WTC11 (cell line): ENCODE measurements around the gene PRMT9. TPM values are rescaled to one million over a fixed set of nuclear protein-coding genes. Genes with fewer than 3 reads are reported as not detected.

Experiments used
- ATAC-seq: fragments of 200-7000 bp; cut with Tn5 transposase; 2 replicates; pipeline ENCODE4 v1.10.0; 2021; ENCODE audit warnings: mild to moderate bottlenecking, moderate library complexity
- Bru-seq: library from RNA; stranded (reverse); fragments of 400-500 nt; gene quantifications from one replicate; lab custom pipeline; 2021; lab: Mats Ljungman, UMichigan
- CTCF ChIA-PET: fragments of 300-600 bp; sonication (Branson Sonifier 250); formaldehyde crosslinking; loops from one replicate; lab custom pipeline; 2021; ENCODE audit warnings: antibody characterized with exemption; lab: Charles Lee
- POLR2A ChIA-PET: fragments of 350-600 bp; sonication (Branson Sonifier 250); formaldehyde crosslinking; loops from one replicate; lab custom pipeline; 2021; ENCODE audit warnings: antibody characterized with exemption; lab: Charles Lee
- DNase-seq: peaks from one replicate; pipeline ENCODE4 v3.0.0; 2021; ENCODE audit warnings: low spot score
- H3K27ac Mint-ChIP-seq: 2 replicates; pipeline ENCODE4 v1.8.0; 2021; ENCODE audit warnings: mixed read lengths
- H3K27me3 Mint-ChIP-seq: 2 replicates; pipeline ENCODE4 v1.8.0; 2021; ENCODE audit warnings: low read depth, mild to moderate bottlenecking, moderate library complexity, mixed read lengths
- H3K36me3 Mint-ChIP-seq: 2 replicates; pipeline ENCODE4 v1.8.0; 2021; ENCODE audit warnings: mixed read lengths
- H3K4me1 Mint-ChIP-seq: 2 replicates; pipeline ENCODE4 v1.8.0; 2022; ENCODE audit warnings: mixed read lengths
- H3K4me3 Mint-ChIP-seq: 2 replicates; pipeline ENCODE4 v1.8.0; 2021; ENCODE audit warnings: mild to moderate bottlenecking, moderate library complexity, mixed read lengths
- H3K9me3 Mint-ChIP-seq: 2 replicates; pipeline ENCODE4 v1.8.0; 2021; ENCODE audit warnings: mixed read lengths
- ATF2 ChIP-seq: sonication (generic); formaldehyde crosslinking; IDR thresholded peaks from 2 replicates; pipeline ENCODE4 v1.8.1; 2022; ENCODE audit warnings: low read depth, missing genetic modification reagents, borderline replicate concordance
- ATF3 ChIP-seq: sonication (generic); formaldehyde crosslinking; conservative IDR thresholded peaks from 2 replicates; pipeline ENCODE4 v1.8.1; 2022; ENCODE audit warnings: mild to moderate bottlenecking, missing genetic modification reagents
- CREM ChIP-seq: sonication (generic); formaldehyde crosslinking; IDR thresholded peaks from 2 replicates; pipeline ENCODE4 v1.8.1; 2022; ENCODE audit warnings: mild to moderate bottlenecking, missing genetic modification reagents, moderate library complexity
- E2F4 ChIP-seq: sonication (generic); formaldehyde crosslinking; IDR thresholded peaks from 2 replicates; pipeline ENCODE4 v1.8.1; 2022; ENCODE audit warnings: low read depth, mild to moderate bottlenecking, moderate library complexity, missing genetic modification reagents, borderline replicate concordance
- E2F5 ChIP-seq: sonication (generic); formaldehyde crosslinking; IDR thresholded peaks from 2 replicates; pipeline ENCODE4 v1.8.1; 2022; ENCODE audit warnings: mild to moderate bottlenecking, moderate library complexity, missing genetic modification reagents
- FOXK1 ChIP-seq: sonication (generic); formaldehyde crosslinking; IDR thresholded peaks from 2 replicates; pipeline ENCODE4 v1.8.0; 2022; ENCODE audit warnings: mild to moderate bottlenecking, moderate library complexity, missing genetic modification reagents
- FOXP1 ChIP-seq: sonication (generic); formaldehyde crosslinking; IDR thresholded peaks from 2 replicates; pipeline ENCODE4 v1.8.0; 2022; ENCODE audit warnings: missing genetic modification reagents, mild to moderate bottlenecking, moderate library complexity, borderline replicate concordance
- GRHL2 ChIP-seq: fragments of 250-450 bp; sonication (Bioruptor Pico); IDR thresholded peaks from 2 replicates; pipeline ENCODE4 v1.8.0; 2022; ENCODE audit warnings: mild to moderate bottlenecking, moderate library complexity; ENCODE audit not compliant: insufficient replicate concordance, severe bottlenecking
- GTF2I ChIP-seq: fragments of 250-450 bp; sonication (Bioruptor Pico); conservative IDR thresholded peaks from 2 replicates; pipeline ENCODE4 v1.4.0; 2021; ENCODE audit warnings: mild to moderate bottlenecking
- JUN ChIP-seq: sonication (generic); formaldehyde crosslinking; IDR thresholded peaks from 2 replicates; pipeline ENCODE4 v1.8.0; 2023; ENCODE audit warnings: mild to moderate bottlenecking, missing genetic modification reagents
- NFATC4 ChIP-seq: fragments of 250-450 bp; sonication (Bioruptor Pico); IDR thresholded peaks from 2 replicates; pipeline ENCODE4 v1.9.0; 2021; ENCODE audit warnings: mild to moderate bottlenecking
- SMAD4 ChIP-seq: sonication (generic); formaldehyde crosslinking; IDR thresholded peaks from 2 replicates; pipeline ENCODE4 v1.8.0; 2022; ENCODE audit warnings: mild to moderate bottlenecking, missing genetic modification reagents
- SP1 ChIP-seq: sonication (generic); formaldehyde crosslinking; conservative IDR thresholded peaks from 2 replicates; pipeline ENCODE4 v1.8.1; 2022; ENCODE audit warnings: missing genetic modification reagents
- ZBTB21 ChIP-seq: sonication (generic); formaldehyde crosslinking; IDR thresholded peaks from 2 replicates; pipeline ENCODE4 v1.8.1; 2023; ENCODE audit warnings: mild to moderate bottlenecking, missing genetic modification reagents, borderline replicate concordance
- ZNF232 ChIP-seq: sonication (generic); formaldehyde crosslinking; IDR thresholded peaks from 2 replicates; pipeline ENCODE4 v1.8.0; 2022; ENCODE audit warnings: mild to moderate bottlenecking, missing genetic modification reagents
- ZNF263 ChIP-seq: sonication (generic); formaldehyde crosslinking; IDR thresholded peaks from 2 replicates; pipeline ENCODE4 v1.8.1; 2022; ENCODE audit warnings: low read depth, mild to moderate bottlenecking, moderate library complexity, missing genetic modification reagents
- ZNF423 ChIP-seq: fragments of 250-450 bp; sonication (Bioruptor Pico); IDR thresholded peaks from 2 replicates; pipeline ENCODE4 v2.1.2; 2022; ENCODE audit warnings: mild to moderate bottlenecking, moderate library complexity
- long read RNA-seq, 3 experiments: library from RNA in 1 of 3; library from capped mRNA in 1 of 3; library from polyadenylated mRNA in 1 of 3; unstranded in 2 of 3; stranded (forward) in 1 of 3; transcript quantifications; one replicate each; pipeline ENCODE4 v2.0.0, GENCODE V29; 2021
- total RNA-seq: library from RNA; stranded (reverse); gene quantifications from 3 replicates; pipeline ENCODE4 v1.2.3, GENCODE V29; 2021
- TF ChIP-seq, protein P1 (sequence below): sonication (generic); formaldehyde crosslinking; IDR thresholded peaks from 2 replicates; pipeline ENCODE4 v1.8.0; 2023; ENCODE audit warnings: missing genetic modification reagents, mild to moderate bottlenecking, borderline replicate concordance
- TF ChIP-seq, protein P2 (sequence below): sonication (generic); formaldehyde crosslinking; IDR thresholded peaks from 2 replicates; pipeline ENCODE4 v1.8.0; 2022; ENCODE audit warnings: mild to moderate bottlenecking, missing genetic modification reagents
- TF ChIP-seq, protein P3 (sequence below): sonication (generic); formaldehyde crosslinking; IDR thresholded peaks from 2 replicates; pipeline ENCODE4 v1.8.0; 2022; ENCODE audit warnings: mild to moderate bottlenecking, missing genetic modification reagents
- TF ChIP-seq, protein P4 (sequence below): sonication (generic); formaldehyde crosslinking; IDR thresholded peaks from 2 replicates; pipeline ENCODE4 v1.8.1; 2023; ENCODE audit warnings: mild to moderate bottlenecking, missing genetic modification reagents, moderate library complexity

The PRMT9 gene
- total RNA-seq (9.5 to 11.4 TPM (median 10.4 TPM) in 3 replicates), Bru-seq, nascent RNA (percentile 77 among the genes with signal in this experiment)
- long read RNA-seq, experiment 1, transcript PRMT9-204 (11 exons, 2,674 nt): minor isoform, 5 of 91 reads
- long read RNA-seq, experiment 1, transcript PRMT9-201 (12 exons, 3,528 nt): major isoform, 66 of 91 reads
- long read RNA-seq, experiment 1, partial matches to known transcripts: 3 of 91 reads
- long read RNA-seq, experiment 1, other reads (novel, unspliced or antisense): 16 of 91 reads
- long read RNA-seq, experiment 2, partial matches to known transcripts: 7 of 22 reads
- long read RNA-seq, experiment 2, other reads (novel, unspliced or antisense): 11 of 22 reads
- long read RNA-seq, experiment 3, partial matches to known transcripts: 1 of 4 reads
- long read RNA-seq, experiment 3, other reads (novel, unspliced or antisense): 2 of 4 reads

GRCh38 chr4:147683717-147684700, at the start of gene PRMT9:
TSS of gene PRMT9 (minus strand) at chr4:147684163. CDS start at chr4:147683987, 176 bp downstream.
- peak; percentile 93 for ATAC-seq
- Mint-ChIP-seq H3K4me3 (peak within 1 kb of the TSS; percentile 84), H3K4me1 (peaks cover 20% of the 10 kb centered on the region), H3K36me3 (peaks cover under 1% of the 10 kb centered on the region), H3K27me3 (peaks cover 4% of the 10 kb centered on the region; the same call in 1 of the 2 replicates), H3K27ac (peak within 1 kb of the TSS; percentile 97), H3K9me3 (no peaks in the 10 kb centered on the region)
- ChIA-PET POLR2A (interaction anchor here (1.1 to 2.3 kb wide), 5 partner anchors 9 to 67 kb away, joined by 3 to 17 read pairs (median 4); partner anchors contain the start of genes ARHGAP10 and TMEM184C), CTCF (interaction anchor here (0.6 to 3.3 kb wide), 6 partner anchors 43 to 333 kb away, joined by 3 to 34 read pairs (median 4); partner anchors contain the start of gene TMEM184C)
- DNase-seq: peak; percentile 83
- TF ChIP-seq, protein P1, sequence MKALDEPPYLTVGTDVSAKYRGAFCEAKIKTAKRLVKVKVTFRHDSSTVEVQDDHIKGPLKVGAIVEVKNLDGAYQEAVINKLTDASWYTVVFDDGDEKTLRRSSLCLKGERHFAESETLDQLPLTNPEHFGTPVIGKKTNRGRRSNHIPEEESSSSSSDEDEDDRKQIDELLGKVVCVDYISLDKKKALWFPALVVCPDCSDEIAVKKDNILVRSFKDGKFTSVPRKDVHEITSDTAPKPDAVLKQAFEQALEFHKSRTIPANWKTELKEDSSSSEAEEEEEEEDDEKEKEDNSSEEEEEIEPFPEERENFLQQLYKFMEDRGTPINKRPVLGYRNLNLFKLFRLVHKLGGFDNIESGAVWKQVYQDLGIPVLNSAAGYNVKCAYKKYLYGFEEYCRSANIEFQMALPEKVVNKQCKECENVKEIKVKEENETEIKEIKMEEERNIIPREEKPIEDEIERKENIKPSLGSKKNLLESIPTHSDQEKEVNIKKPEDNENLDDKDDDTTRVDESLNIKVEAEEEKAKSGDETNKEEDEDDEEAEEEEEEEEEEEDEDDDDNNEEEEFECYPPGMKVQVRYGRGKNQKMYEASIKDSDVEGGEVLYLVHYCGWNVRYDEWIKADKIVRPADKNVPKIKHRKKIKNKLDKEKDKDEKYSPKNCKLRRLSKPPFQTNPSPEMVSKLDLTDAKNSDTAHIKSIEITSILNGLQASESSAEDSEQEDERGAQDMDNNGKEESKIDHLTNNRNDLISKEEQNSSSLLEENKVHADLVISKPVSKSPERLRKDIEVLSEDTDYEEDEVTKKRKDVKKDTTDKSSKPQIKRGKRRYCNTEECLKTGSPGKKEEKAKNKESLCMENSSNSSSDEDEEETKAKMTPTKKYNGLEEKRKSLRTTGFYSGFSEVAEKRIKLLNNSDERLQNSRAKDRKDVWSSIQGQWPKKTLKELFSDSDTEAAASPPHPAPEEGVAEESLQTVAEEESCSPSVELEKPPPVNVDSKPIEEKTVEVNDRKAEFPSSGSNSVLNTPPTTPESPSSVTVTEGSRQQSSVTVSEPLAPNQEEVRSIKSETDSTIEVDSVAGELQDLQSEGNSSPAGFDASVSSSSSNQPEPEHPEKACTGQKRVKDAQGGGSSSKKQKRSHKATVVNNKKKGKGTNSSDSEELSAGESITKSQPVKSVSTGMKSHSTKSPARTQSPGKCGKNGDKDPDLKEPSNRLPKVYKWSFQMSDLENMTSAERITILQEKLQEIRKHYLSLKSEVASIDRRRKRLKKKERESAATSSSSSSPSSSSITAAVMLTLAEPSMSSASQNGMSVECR: 0 out of 2 replicates have a peak, but pooled peaks have one; percentile 30
- TF ChIP-seq SP1 (CRISPR knock-in tag) (peak; percentile 92), ZNF232 (CRISPR knock-in tag) (peak; percentile 87), ZBTB21 (CRISPR knock-in tag) (peak; percentile 91; the same call in 1 of the 2 replicates), CREM (CRISPR knock-in tag) (peak; percentile 96), ATF2 (CRISPR knock-in tag) (no peak), GRHL2 (CRISPR knock-in tag) (no peak), FOXP1 (CRISPR knock-in tag) (peak; percentile 39; the same call in 1 of the 2 replicates), FOXK1 (CRISPR knock-in tag) (peak; percentile 88; the same call in 1 of the 2 replicates), JUN (CRISPR knock-in tag) (no peak), E2F4 (CRISPR knock-in tag) (no peak), ZNF263 (no peak), ZNF423 (no peak), SMAD4 (CRISPR knock-in tag) (no peak), NFATC4 (no peak), ATF3 (CRISPR knock-in tag) (no peak), E2F5 (CRISPR knock-in tag) (0 out of 2 replicates have a peak, but pooled peaks have one; percentile 34), GTF2I (CRISPR knock-in tag) (no peak)
- TF ChIP-seq, protein P2, sequence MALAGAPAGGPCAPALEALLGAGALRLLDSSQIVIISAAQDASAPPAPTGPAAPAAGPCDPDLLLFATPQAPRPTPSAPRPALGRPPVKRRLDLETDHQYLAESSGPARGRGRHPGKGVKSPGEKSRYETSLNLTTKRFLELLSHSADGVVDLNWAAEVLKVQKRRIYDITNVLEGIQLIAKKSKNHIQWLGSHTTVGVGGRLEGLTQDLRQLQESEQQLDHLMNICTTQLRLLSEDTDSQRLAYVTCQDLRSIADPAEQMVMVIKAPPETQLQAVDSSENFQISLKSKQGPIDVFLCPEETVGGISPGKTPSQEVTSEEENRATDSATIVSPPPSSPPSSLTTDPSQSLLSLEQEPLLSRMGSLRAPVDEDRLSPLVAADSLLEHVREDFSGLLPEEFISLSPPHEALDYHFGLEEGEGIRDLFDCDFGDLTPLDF (CRISPR knock-in tag): 0 out of 2 replicates have a peak, but pooled peaks have one; percentile 31
- TF ChIP-seq, protein P3, sequence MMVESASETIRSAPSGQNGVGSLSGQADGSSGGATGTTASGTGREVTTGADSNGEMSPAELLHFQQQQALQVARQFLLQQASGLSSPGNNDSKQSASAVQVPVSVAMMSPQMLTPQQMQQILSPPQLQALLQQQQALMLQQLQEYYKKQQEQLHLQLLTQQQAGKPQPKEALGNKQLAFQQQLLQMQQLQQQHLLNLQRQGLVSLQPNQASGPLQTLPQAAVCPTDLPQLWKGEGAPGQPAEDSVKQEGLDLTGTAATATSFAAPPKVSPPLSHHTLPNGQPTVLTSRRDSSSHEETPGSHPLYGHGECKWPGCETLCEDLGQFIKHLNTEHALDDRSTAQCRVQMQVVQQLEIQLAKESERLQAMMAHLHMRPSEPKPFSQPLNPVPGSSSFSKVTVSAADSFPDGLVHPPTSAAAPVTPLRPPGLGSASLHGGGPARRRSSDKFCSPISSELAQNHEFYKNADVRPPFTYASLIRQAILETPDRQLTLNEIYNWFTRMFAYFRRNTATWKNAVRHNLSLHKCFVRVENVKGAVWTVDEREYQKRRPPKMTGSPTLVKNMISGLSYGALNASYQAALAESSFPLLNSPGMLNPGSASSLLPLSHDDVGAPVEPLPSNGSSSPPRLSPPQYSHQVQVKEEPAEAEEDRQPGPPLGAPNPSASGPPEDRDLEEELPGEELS (CRISPR knock-in tag): peak; percentile 88
- TF ChIP-seq, protein P4, sequence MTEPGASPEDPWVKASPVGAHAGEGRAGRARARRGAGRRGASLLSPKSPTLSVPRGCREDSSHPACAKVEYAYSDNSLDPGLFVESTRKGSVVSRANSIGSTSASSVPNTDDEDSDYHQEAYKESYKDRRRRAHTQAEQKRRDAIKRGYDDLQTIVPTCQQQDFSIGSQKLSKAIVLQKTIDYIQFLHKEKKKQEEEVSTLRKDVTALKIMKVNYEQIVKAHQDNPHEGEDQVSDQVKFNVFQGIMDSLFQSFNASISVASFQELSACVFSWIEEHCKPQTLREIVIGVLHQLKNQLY (CRISPR knock-in tag): no peak
